DOHH2 (cell line): Measurements from ENCODE around the gene PATJ.
"Not testable (repeated sequence)": the region's sequence is repeated elsewhere in the genome, so short reads cannot be mapped to it uniquely, and the experiment has no call there.

Source experiments
- EZH2phosphoT487 ChIP-seq: fragments of 200-600 bp; sonication (generic); IDR thresholded peaks from 2 replicates; pipeline ENCODE4 v1.6.1; 2017; ENCODE audit warnings: borderline replicate concordance, mild to moderate bottlenecking, antibody characterized with exemption, low read length, moderate library complexity, mixed read lengths
- TF ChIP-seq, protein P1 (sequence below): fragments of 200-600 bp; sonication (generic); IDR thresholded peaks from one replicate; pipeline ENCODE4 v1.5.1; 2014; ENCODE audit warnings: antibody characterized with exemption, mild to moderate bottlenecking, low read depth, low read length; ENCODE audit not compliant: poor library complexity, severe bottlenecking

DNA sequence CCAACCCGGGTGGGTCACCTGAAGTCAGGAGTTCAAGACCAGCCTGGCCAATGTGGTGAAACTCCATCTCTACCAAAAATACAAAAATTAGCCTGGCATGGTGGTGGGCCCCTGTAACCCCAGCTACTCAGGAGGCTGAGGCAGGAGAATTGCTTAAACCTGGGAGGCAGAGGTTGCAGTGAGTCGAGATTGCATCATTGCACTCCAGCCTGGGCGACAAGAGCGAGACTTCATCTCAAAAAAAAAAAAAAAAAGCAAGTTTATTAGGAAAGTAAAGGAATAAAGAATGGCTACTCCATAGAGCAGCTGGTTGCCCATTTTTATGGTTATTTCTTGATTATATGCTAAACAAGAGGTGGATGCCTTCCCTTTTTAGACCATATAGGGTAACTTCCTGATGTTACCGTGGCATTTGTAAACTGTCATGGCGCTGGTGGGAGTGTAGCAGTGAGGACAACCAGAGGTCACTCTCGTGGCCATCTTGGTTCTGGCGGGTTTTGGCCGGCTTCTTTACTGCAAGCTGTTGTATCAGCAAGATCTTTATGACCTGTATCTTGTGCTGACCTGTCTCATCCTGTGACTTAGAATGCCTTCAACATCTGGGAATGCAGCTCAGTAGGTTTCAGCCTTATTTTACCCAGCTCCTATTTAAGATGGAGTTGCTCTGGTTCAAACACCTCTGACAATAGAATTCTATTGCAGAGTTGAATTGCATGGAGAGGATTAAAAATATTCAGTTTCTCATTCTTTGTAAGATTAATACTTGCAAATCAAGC is 224.4 kb downstream of the PATJ start:
- TF ChIP-seq, protein P1, sequence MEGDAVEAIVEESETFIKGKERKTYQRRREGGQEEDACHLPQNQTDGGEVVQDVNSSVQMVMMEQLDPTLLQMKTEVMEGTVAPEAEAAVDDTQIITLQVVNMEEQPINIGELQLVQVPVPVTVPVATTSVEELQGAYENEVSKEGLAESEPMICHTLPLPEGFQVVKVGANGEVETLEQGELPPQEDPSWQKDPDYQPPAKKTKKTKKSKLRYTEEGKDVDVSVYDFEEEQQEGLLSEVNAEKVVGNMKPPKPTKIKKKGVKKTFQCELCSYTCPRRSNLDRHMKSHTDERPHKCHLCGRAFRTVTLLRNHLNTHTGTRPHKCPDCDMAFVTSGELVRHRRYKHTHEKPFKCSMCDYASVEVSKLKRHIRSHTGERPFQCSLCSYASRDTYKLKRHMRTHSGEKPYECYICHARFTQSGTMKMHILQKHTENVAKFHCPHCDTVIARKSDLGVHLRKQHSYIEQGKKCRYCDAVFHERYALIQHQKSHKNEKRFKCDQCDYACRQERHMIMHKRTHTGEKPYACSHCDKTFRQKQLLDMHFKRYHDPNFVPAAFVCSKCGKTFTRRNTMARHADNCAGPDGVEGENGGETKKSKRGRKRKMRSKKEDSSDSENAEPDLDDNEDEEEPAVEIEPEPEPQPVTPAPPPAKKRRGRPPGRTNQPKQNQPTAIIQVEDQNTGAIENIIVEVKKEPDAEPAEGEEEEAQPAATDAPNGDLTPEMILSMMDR = not testable (repeated sequence)
- not testable (repeated sequence) for TF ChIP-seq EZH2phosphoT487
